DMS53 treated with DMSO at 0.1 percent for 48 hours (cell line): ENCODE results near the gene PRCD.

Experiments
- DNase-seq: peaks from one replicate; lab custom pipeline; 2025; ENCODE audit not compliant: unreplicated experiment; lab: John Stamatoyannopoulos, UW

Gene PRCD

DNA sequence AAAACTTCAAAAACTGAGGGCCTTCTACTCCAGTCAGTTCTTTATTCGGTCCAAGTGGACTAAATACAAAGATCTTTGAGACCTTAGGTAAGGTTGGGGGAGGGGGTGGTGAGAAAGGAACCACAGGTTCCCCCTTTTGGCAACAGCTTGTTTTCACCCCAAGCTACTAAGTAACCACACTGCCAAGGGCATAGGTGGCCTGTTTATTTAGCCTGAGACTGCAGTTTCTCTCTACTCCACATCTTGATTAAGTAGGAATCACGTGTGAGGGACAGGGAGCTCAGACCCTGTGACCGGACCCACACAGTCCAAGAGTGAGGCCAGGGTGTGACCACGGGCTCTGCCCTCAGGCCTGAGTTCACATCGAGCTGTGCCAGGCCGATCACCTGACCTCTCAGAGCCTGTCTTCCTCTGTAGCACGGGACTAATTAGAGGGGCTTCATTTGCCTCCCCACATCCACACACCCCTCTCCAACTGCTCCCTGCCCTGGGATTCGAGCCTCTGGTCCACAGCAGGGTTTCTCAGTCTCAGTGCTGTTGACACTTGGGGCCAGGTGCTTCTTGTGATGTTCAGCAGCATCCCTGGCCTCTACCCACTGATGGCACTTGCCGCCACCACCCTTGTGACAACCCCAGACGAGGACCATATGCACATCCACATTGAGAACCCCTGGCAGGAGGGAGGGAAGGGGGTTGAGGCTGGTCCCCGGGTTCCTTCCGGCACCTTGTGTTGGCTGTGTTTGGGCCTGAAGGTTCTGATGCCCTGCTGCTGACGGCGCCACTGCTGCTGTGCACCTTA is 28.0 kb downstream of the PRCD start:
- DNase-seq, result no peak

DNA sequence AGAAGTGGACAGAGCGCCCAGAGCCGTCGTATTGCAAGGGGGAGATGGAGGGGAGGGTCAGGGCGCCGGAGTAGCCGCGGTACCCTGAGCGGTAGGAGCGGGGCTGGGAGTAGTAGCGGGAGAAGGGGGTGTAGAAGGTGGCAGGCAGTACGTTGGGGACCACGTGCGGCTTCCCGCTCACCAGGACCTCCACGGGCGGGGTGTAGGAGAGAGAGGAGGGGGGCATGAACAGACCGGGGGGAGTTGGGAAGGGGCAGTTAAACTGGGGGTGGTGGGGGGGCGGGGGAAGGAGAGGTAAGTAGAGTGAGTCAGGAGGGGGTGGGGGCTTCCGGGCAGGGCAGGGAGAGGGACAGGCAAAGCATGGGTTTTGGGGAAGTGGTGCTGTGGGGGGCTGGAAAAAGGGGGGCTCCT is 29.0 kb downstream of the PRCD start:
- DNase-seq, result no peak

GRCh38 chr17:76569607-76570279 is 29.9 kb downstream of the PRCD start:
- DNase-seq, result no peak

DNA sequence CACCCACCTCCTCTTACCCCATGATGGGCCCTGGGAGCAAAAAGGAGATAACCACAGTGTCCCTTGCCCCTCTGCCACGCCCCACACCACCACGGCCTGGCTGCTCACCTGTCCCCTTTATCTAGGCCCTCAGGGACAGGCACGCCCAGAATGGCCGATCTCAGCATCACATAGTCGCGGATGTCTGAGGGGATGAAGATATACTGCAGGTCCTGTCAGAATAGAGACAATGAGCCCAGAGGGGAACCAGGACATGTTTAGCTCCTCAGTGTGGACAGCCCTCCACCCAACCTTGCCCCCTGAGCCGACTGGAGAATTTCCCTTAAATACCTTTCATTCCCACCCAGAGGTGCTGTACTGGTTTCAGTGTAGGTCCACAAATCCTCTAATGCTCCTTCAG is 30.6 kb downstream of the PRCD start:
- DNase-seq, result no peak

DNA sequence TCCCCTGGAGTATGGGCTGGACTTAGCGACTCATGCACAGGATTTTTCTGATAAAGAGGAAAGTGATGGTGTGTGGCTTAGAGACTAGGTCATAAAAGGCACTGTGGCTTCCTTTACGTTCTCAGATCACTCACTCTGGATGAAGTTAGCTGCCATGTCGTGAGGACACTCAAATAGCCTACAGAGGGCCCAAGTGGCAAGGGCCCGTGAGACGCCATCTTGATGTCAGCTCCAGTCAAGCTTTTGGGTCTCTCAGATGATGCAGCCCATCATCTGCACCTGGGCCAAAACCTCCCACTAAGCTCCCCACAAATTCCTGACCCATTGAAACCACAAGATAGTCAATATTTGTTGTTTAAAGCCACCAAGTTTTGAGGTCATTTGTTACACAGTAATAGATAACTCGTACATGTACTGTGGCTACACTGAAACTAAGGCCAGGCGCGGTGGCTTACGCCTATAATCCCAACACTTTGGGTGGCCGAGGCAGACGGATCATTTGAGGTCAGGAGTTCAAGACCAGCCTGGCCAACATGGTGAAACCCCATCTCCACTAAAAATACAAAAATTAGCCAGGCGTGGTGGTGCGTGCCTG is 31.1 kb downstream of the PRCD start:
- no peak for DNase-seq

- DNase-seq, result no peak
These were observed 32.5 kb downstream of the PRCD start for GRCh38 chr17:76572201-76572910.

GRCh38 chr17:76573096-76573495 is 33.3 kb downstream of the PRCD start:
- DNase-seq, result no peak

GRCh38 chr17:76574166-76574565 is 34.3 kb downstream of the PRCD start:
- no peak for DNase-seq

DNA sequence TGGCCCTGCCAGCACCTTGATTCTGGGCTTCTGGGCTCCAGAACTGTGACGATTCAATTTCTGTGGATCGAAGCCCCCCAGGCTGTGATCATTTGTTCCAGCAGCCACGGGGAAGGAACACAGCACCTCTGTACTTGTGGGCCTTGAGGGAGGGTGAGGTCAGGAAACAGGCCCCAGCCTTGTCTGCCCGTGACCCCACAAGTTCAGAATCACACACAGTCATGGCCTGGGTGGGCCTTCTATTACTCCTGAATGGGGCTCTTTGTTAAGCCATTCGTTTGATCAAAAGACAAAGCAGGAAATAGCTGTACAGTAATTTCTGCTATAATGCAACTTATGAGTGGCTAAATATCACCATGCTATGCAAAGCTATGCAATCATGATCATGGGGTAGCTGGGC is 35.7 kb downstream of the PRCD start:
- DNase-seq, result no peak

DNA sequence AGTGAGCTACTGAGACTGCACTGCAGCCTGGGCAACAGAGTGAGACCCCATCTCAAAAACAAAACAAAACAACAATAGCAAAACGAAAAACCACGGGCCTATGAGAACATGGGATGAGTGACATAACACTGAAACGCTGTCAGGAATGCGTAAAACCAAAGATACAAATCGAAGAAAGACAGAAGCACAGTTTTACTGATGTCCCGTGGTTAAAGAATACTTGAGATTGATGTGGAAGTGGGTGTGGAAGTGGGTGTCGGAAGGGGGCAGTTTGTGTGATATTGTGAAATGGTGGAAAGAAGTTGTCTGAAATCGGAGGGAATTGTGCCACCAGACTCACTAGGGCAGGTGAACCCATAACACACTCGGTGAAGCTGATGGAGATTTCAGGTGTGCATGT is 36.3 kb downstream of the PRCD start:
- DNase-seq, result no peak

- no peak for DNase-seq
These were observed 38.0 kb downstream of the PRCD start for GRCh38 chr17:76577876-76578275.

DNA sequence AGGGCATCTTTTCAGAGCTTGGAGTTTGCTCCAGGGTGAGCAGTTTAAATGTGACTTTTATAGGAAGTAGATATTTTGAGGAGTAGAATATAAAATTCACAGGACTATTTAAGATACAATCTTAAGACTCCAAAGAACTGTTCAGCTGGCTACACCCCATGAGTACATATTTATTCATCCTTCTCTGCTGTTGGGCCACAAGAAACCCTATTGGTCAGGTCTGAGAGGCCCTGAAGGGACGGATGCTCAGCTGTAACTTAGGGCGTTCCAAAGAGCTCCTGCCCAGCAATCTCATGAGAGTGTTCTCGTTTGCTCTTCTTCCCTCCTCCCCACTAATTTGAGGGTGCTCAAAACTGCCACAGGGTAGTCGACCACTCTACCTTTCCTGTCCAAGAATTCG is 38.5 kb downstream of the PRCD start:
- no peak for DNase-seq

- no peak for DNase-seq
These were observed 39.4 kb downstream of the PRCD start for GRCh38 chr17:76579281-76579680.

- no peak for DNase-seq
These were observed 41.7 kb downstream of the PRCD start for GRCh38 chr17:76581515-76581914.

- no peak for DNase-seq
These were observed 42.8 kb downstream of the PRCD start for GRCh38 chr17:76582660-76583059.

DNA sequence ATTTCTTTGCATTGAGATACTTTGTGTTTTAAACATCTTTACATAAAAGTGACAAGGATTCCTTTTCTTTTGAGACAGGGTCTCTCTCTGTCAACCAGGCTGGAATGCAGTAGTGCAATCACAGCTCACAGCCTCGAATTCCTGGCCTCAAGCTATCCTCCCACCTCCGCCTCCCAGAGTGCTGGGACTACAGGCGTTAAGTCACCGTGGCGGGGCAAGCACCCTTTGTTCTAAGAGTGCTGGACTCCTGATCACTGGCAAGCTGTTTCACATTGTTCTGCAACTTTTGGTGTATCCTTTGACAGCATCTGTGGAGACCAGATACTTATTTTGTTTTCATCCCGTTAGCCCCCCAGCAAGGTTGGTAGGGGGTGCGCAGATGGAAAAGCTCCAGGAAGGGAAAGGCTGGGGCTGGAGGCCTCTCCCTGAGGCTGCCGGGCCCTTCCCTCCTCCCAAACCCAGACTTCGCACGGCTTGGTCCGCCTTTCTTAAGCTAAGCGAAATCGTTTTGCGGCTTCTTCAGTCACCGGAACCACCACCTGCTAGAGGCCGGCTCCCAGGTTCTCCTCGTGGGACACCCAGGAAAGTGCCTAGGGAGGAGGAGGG is 44.7 kb downstream of the PRCD start:
- DNase-seq, result no peak

GRCh38 chr17:76585033-76585648 is 45.3 kb downstream of the PRCD start:
- no peak for DNase-seq

- DNase-seq, result peak; percentile 52
These were observed 46.1 kb downstream of the PRCD start, which contains the start of gene ST6GALNAC2 for GRCh38 chr17:76585649-76586593. Gene ST6GALNAC2, minus strand, starts transcription at chr17:76585860. Its CDS starts 52 bp downstream, at chr17:76585808.

DNA sequence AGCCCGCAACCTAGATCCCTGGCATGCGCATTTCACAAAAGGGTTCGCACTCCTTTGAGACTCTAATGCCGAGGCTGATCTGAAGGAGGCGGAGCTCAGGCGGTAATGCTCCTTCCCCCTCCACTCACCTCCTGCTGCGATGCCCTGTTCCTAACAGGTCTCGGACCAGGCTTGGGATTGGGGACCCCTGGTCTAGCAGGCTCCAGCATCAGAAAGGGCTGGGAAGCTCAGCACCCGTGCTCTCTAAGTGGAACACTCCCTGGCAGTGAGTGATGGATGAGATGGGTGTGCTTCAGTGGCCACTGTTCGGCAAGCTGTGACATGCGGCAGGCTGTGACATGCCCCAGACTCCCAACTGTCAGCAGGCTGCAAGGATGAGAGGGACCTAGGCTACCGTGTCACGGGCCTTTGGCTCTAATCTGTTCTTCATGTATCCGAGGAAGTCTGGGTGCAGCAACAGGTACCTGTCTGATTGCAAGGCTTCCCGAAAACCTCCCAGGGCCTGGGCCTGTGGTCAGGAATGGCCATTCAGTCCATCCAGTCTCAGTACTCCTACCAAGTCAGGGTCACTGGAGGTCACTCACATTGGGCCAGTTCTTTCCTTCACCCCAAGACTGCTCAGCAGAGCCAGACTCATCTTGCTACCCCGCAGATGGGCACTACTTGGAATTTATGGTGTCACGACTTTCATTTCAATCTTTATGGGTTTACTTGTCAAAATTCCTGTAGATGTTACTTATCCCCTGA is 47.1 kb downstream of the PRCD start:
- no peak for DNase-seq
